Astrocyte (in vitro differentiated cells and primary cell): ENCODE results near the gene SLC1A3.

Experiments used
- CTCF ChIP-seq: IDR thresholded peaks from 2 replicates; pipeline ENCODE4 v1.5.1; 2011; ENCODE audit warnings: low read depth, mild to moderate bottlenecking, inconsistent platforms, low read length, moderate library complexity; ENCODE audit not compliant: insufficient read depth
- EZH2 ChIP-seq: IDR thresholded peaks from 2 replicates; pipeline ENCODE4 v1.6.1; 2012; ENCODE audit warnings: mild to moderate bottlenecking, low read length, inconsistent platforms; ENCODE audit not compliant: insufficient read depth

- TF ChIP-seq EZH2 (no peak), CTCF (no peak)
These were observed 22.2 kb upstream of the SLC1A3 start for GRCh38 chr5:36584009-36584875.
